ENCODE results near the gene PDE11A. TPM values are rescaled to one million over a fixed set of nuclear protein-coding genes. Genes with fewer than 3 reads are reported as not detected.

PDE11A gene
- polyA plus RNA-seq, 2 of the 4 experiments (the other 2 are of a cell fraction), result 3.6 to 5.6 TPM

DNA sequence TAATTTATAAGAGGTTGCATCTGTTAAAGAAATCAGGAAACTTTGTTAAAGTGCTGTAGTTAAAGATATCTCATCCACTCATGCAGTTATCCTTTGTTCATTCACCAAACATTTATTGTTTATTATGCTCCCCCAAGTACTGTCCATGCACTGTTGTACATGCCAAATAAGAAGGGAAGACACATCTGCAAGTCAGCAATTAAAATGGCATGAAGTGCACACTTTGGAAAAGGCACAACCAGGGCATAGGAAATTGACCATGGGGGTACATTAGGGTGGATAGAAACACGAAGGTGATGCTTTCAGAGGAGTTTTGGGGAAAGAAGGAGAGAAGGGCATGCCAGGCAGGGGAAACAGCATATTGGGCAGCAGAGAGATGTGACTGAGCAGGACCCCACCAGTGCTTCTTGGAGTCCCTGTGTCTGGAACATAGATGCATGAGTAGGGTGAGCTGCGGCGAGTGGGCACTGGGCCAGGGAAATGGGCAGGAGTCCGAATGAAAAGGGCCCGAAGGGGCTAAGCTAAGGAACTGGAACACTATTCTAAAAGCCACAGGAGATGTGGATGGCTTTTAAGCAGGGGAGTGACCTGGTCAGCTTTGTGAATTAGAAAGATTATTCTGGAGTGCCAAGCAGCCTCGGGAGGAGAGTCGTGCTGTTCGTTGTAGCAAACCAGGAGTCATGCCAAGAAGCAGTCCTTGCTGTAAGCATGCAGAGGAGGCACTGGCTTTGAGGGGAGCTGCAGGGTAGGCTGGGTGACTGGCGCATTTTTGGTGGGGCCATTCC is 363.7 kb downstream of the PDE11A start:
- Histone ChIP-seq H3K9me3 (no peaks in the 10 kb centered on the region), H3K27ac (no peak overlapping the region), H3K4me2 (no peak overlapping the region), H3K4me1 (no peaks in the 10 kb centered on the region), H3K4me3 (no peak overlapping the region)
- WGBS (ENCODE audit: missing lambda C conversion rate), result 64% methylated on average over 9 of the region's 9 CpGs
- ChIA-PET CTCF (interaction anchor here (0.7 to 3.1 kb wide), 2 partner anchors 16 to 41 kb away, joined by 3 to 12 read pairs; no protein-coding TSS in a partner anchor), POLR2A (no interaction called here)
- TF ChIP-seq SREBF2 (IDR thresholded peaks at IDR 0.05) (no peak), MAFK (IDR thresholded peaks at IDR 0.05; ENCODE audit: partially characterized antibody) (peak; percentile 53)
- no peak for DNase-seq (ENCODE audit: low read depth in 1 of 2, low spot score in 1 of 2)
- no peak for FAIRE-seq
- ATAC-seq, result no peak

DNA sequence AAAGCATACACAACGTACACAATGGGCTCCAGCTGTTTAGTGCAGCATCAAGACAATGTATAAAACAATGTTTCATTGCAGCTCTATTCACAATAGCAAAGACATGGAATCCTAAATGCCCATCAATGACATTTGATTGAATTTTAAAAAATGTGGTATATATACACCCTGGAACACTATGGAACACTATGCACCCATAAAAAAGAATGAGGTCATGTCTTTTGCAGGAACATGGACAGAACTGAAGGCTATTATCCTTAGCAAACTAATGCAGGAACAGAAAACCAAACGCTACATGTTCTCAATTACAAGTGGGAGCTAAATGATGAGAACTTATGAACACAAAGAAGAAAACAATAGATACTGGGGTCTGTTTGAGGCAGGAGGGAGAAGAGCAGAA is 364.5 kb downstream of the PDE11A start:
- ATAC-seq, result no peak
- POLR2A ChIA-PET, result no interaction called here
- 79% methylated on average over 2 of the region's 2 CpGs for WGBS (ENCODE audit: missing lambda C conversion rate)
- no peak for FAIRE-seq
- no peak for DNase-seq (ENCODE audit: low read depth in 1 of 2, low spot score in 1 of 2)
- no peak overlapping the region for H3K4me2 ChIP-seq
- CTCF ChIA-PET, result interaction anchor here (0.9 to 3.1 kb wide), 3 partner anchors 10 to 16 kb away, joined by 3 to 12 read pairs (median 6); no protein-coding TSS in a partner anchor
- H3K4me1 ChIP-seq, result no peaks in the 10 kb centered on the region
- no peak overlapping the region for H3K4me3 ChIP-seq
- TF ChIP-seq ZC3H11A (IDR thresholded peaks at IDR 0.05) (no peak), MAZ (IDR thresholded peaks at IDR 0.05; ENCODE audit: borderline replicate concordance, low read depth, low read length) (no peak), TP53 (CRISPR knock-in tag; IDR thresholded peaks at IDR 0.05) (no peak), SMC3 (IDR thresholded peaks at IDR 0.05) (no peak), ELK1 (IDR thresholded peaks at IDR 0.05; ENCODE audit: low read depth, low read length) (no peak), HOXB5 (CRISPR knock-in tag; IDR thresholded peaks at IDR 0.05) (no peak), RNF2 (IDR thresholded peaks at IDR 0.05; ENCODE audit: borderline replicate concordance, low read depth) (no peak)
- TF ChIP-seq, protein P1, sequence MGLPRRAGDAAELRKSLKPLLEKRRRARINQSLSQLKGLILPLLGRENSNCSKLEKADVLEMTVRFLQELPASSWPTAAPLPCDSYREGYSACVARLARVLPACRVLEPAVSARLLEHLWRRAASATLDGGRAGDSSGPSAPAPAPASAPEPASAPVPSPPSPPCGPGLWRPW (IDR thresholded peaks at IDR 0.05), result no peak
- no peak overlapping the region for H3K27ac ChIP-seq
- H3K9me3 ChIP-seq, result no peaks in the 10 kb centered on the region

DNA sequence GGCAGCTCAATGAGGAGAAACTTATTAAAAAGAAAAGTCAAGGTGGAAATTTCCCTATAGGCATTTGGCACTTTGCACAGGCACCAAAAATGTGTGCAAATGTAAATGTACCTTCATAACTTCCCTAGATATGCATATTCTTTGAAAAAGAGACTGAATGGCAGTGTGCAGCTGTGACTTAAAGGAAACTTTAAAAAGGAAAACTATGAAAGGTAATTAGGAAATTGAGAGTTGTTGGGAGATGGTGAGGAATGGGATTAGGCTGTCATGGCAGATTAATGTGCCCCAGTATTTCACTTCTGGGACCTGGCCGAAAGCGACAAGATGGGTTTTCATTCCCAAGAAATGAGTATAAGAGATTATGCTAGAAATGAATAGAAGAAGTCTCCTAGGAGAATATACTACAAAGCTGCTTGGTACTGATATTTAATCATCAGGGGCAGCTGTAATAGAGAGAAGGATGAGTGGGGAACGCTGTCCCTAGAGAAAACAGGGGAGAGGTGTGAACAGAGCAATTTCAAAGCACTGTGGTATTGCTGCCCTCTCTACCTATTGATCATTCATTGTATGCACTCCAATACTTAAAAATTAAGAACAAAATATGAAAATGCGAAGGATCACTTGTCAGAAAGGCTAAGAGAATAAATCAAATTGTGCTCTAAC is 366.9 kb downstream of the PDE11A start:
- Histone ChIP-seq H3K4me3 (no peak overlapping the region), H3K27ac (no peak overlapping the region), H3K4me1 (no peaks in the 10 kb centered on the region), H3K4me2 (no peak overlapping the region), H3K9me3 (no peaks in the 10 kb centered on the region)
- ChIA-PET CTCF (interaction anchor here (0.9 to 1.9 kb wide), 4 partner anchors 14 to 58 kb away, joined by 3 to 5 read pairs (median 4); no protein-coding TSS in a partner anchor), POLR2A (no interaction called here)
- DNase-seq (ENCODE audit: low read depth in 1 of 2, low spot score in 1 of 2) (no peak), FAIRE-seq (no peak), ATAC-seq (no peak)
- 78% methylated on average over 4 of the region's 4 CpGs for WGBS (ENCODE audit: missing lambda C conversion rate)
- TF ChIP-seq TFCP2L1 (CRISPR knock-in tag; IDR thresholded peaks at IDR 0.05) (no peak), JUNB (IDR thresholded peaks at IDR 0.05) (no peak), ATOH8 (CRISPR knock-in tag; IDR thresholded peaks at IDR 0.05; ENCODE audit: low read depth) (no peak), ESRRA (IDR thresholded peaks at IDR 0.05; ENCODE audit: borderline replicate concordance, low read length) (no peak), RCOR1 (IDR thresholded peaks at IDR 0.05; ENCODE audit: low read depth, low read length) (no peak), FOXS1 (CRISPR knock-in tag; IDR thresholded peaks at IDR 0.05) (no peak), E2F6 (IDR thresholded peaks at IDR 0.05; ENCODE audit: borderline replicate concordance, low read depth) (no peak), NFE2L2 (conservative IDR thresholded peaks at IDR 0.05; ENCODE audit: low read length) (no peak), FOSL2 (IDR thresholded peaks at IDR 0.05) (no peak), FOSL2 (CRISPR knock-in tag; IDR thresholded peaks at IDR 0.05) (no peak), PBX3 (IDR thresholded peaks at IDR 0.05) (no peak), CHD4 (IDR thresholded peaks at IDR 0.05; ENCODE audit: borderline replicate concordance) (no peak), CBX2 (IDR thresholded peaks at IDR 0.05; ENCODE audit: borderline replicate concordance, low read depth) (no peak), KDM1A (IDR thresholded peaks at IDR 0.05; ENCODE audit: low read depth) (no peak), HOXB5 (CRISPR knock-in tag; IDR thresholded peaks at IDR 0.05) (no peak), MAZ (IDR thresholded peaks at IDR 0.05; ENCODE audit: borderline replicate concordance, low read depth, low read length) (no peak)
- TF ChIP-seq, protein P2, sequence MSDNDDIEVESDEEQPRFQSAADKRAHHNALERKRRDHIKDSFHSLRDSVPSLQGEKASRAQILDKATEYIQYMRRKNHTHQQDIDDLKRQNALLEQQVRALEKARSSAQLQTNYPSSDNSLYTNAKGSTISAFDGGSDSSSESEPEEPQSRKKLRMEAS (IDR thresholded peaks at IDR 0.05), result no peak
- TF ChIP-seq, protein P1 (IDR thresholded peaks at IDR 0.05), result no peak
- TF ChIP-seq, protein P3, sequence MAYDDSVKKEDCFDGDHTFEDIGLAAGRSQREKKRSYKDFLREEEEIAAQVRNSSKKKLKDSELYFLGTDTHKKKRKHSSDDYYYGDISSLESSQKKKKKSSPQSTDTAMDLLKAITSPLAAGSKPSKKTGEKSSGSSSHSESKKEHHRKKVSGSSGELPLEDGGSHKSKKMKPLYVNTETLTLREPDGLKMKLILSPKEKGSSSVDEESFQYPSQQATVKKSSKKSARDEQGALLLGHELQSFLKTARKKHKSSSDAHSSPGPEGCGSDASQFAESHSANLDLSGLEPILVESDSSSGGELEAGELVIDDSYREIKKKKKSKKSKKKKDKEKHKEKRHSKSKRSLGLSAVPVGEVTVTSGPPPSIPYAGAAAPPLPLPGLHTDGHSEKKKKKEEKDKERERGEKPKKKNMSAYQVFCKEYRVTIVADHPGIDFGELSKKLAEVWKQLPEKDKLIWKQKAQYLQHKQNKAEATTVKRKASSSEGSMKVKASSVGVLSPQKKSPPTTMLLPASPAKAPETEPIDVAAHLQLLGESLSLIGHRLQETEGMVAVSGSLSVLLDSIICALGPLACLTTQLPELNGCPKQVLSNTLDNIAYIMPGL (CRISPR knock-in tag; IDR thresholded peaks at IDR 0.05; ENCODE audit: borderline replicate concordance), result no peak

All from A549 (cell line).